DOHH2 (cell line): Measurements from ENCODE around the gene KRTAP5-11.
"Not testable (repeated sequence)": the region's sequence is repeated elsewhere in the genome, so short reads cannot be mapped to it uniquely, and the experiment has no call there.

ENCODE experiments used
- EZH2phosphoT487 ChIP-seq: fragments of 200-600 bp; sonication (generic); IDR thresholded peaks from 2 replicates; pipeline ENCODE4 v1.6.1; 2017; ENCODE audit warnings: borderline replicate concordance, mild to moderate bottlenecking, antibody characterized with exemption, low read length, moderate library complexity, mixed read lengths
- TF ChIP-seq, protein P1 (sequence below): fragments of 200-600 bp; sonication (generic); IDR thresholded peaks from one replicate; pipeline ENCODE4 v1.5.1; 2014; ENCODE audit warnings: antibody characterized with exemption, mild to moderate bottlenecking, low read depth, low read length; ENCODE audit not compliant: poor library complexity, severe bottlenecking

GRCh38 chr11:71622561-71622960 lies 39.9 kb upstream of the KRTAP5-11 start:
- TF ChIP-seq, protein P1, sequence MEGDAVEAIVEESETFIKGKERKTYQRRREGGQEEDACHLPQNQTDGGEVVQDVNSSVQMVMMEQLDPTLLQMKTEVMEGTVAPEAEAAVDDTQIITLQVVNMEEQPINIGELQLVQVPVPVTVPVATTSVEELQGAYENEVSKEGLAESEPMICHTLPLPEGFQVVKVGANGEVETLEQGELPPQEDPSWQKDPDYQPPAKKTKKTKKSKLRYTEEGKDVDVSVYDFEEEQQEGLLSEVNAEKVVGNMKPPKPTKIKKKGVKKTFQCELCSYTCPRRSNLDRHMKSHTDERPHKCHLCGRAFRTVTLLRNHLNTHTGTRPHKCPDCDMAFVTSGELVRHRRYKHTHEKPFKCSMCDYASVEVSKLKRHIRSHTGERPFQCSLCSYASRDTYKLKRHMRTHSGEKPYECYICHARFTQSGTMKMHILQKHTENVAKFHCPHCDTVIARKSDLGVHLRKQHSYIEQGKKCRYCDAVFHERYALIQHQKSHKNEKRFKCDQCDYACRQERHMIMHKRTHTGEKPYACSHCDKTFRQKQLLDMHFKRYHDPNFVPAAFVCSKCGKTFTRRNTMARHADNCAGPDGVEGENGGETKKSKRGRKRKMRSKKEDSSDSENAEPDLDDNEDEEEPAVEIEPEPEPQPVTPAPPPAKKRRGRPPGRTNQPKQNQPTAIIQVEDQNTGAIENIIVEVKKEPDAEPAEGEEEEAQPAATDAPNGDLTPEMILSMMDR = not testable (repeated sequence)
- not testable (repeated sequence) for TF ChIP-seq EZH2phosphoT487
